H1 (cell line): ENCODE results near the gene NDUFA5. TPM values are rescaled to one million over a fixed set of nuclear protein-coding genes. Genes with fewer than 3 reads are reported as not detected.

ENCODE experiments used
- CTCF ChIA-PET: fragments of 300-600 bp; sonication (Branson Sonifier 250); formaldehyde crosslinking; loops from one replicate; lab custom pipeline; 2021; ENCODE audit not compliant: partially characterized antibody; lab: Charles Lee
- POLR2A ChIA-PET: fragments of 300-600 bp; sonication (Branson Sonifier 250); formaldehyde crosslinking; loops from one replicate; lab custom pipeline; 2021; ENCODE audit warnings: inconsistent platforms; ENCODE audit not compliant: partially characterized antibody; lab: Charles Lee
- DNase-seq, 2 experiments: peaks; one replicate each; pipeline versions ENCODE4 v3.0.0 to v3.0.0-alpha.2; 2010 to 2022; ENCODE audit warnings: low spot score in 2 of 2, low read depth in 1 of 2, mixed read lengths in 1 of 2
- FAIRE-seq: peaks from 2 replicates; lab custom pipeline; 2011; peaks lifted over from hg19 to GRCh38; lab: Jason Lieb, UNC
- H2AFZ ChIP-seq: 2 replicates; pipeline ENCODE4 v1.8.1; 2012; ENCODE audit warnings: low read length, inconsistent platforms
- H2AK5ac ChIP-seq: 2 replicates; pipeline ENCODE4 v1.6.1; 2013; ENCODE audit warnings: low read depth, low read length
- H2BK120ac ChIP-seq: replicated peaks from 2 replicates; pipeline ENCODE3; 2013; ENCODE audit warnings: low read depth, low read length, inconsistent platforms
- H2BK12ac ChIP-seq: 2 replicates; pipeline ENCODE4 v1.6.1; 2013; ENCODE audit warnings: low read depth, low read length
- H2BK15ac ChIP-seq: 2 replicates; pipeline ENCODE4 v1.6.1; 2013; ENCODE audit warnings: low read length
- H2BK20ac ChIP-seq: 2 replicates; pipeline ENCODE4 v1.6.1; 2013; ENCODE audit warnings: low read length
- H2BK5ac ChIP-seq: 2 replicates; pipeline ENCODE4 v1.6.1; 2013; ENCODE audit warnings: low read depth, low read length
- H3K14ac ChIP-seq: 2 replicates; pipeline ENCODE4 v1.6.1; 2013; ENCODE audit warnings: inconsistent platforms; ENCODE audit not compliant: insufficient read length
- H3K18ac ChIP-seq: 2 replicates; pipeline ENCODE4 v1.6.1; 2013; ENCODE audit warnings: low read length; ENCODE audit errors: extremely low read depth
- H3K23ac ChIP-seq: 2 replicates; pipeline ENCODE4 v1.6.1; 2013; ENCODE audit warnings: inconsistent platforms; ENCODE audit not compliant: insufficient read length
- H3K23me2 ChIP-seq: 2 replicates; pipeline ENCODE4 v1.6.1; 2013; ENCODE audit warnings: low read depth, low read length
- H3K27ac ChIP-seq: 2 replicates; pipeline ENCODE4 v1.6.1; 2011; ENCODE audit warnings: low read depth, low read length, inconsistent platforms
- H3K27me3 ChIP-seq, 4 experiments: replicated peaks in 1 of 4; 1 replicate in 1 of 4; 2 replicates in 3 of 4; pipeline versions ENCODE4 v1.6.1 to v1.8.1; 2011 to 2013; ENCODE audit warnings: low read length in 3 of 4, mild to moderate bottlenecking in 3 of 4, inconsistent platforms in 2 of 4, mixed read lengths in 2 of 4, moderate library complexity in 1 of 4; ENCODE audit not compliant: control insufficient read depth in 3 of 4, insufficient read depth in 3 of 4; ENCODE audit errors: extremely low read depth in 1 of 4
- H3K36me3 ChIP-seq, 4 experiments: 2 replicates each; pipeline versions ENCODE4 v1.6.1 to v1.8.1; 2011 to 2013; ENCODE audit warnings: mild to moderate bottlenecking in 4 of 4, low read length in 3 of 4, moderate library complexity in 2 of 4, control low read depth in 1 of 4, inconsistent platforms in 1 of 4; ENCODE audit not compliant: insufficient read depth in 4 of 4, control insufficient read depth in 2 of 4
- H3K4ac ChIP-seq: replicated peaks from 2 replicates; pipeline ENCODE3; 2013; ENCODE audit warnings: low read length, low read depth, mixed read lengths, inconsistent platforms; ENCODE audit not compliant: insufficient read length
- H3K4me1 ChIP-seq, 4 experiments: replicated peaks in 1 of 4; 1 replicate in 1 of 4; 2 replicates in 3 of 4; pipeline versions ENCODE4 v1.6.1 to v1.8.1; 2011 to 2013; ENCODE audit warnings: low read length in 3 of 4, inconsistent platforms in 2 of 4, mixed read lengths in 1 of 4; ENCODE audit not compliant: insufficient read depth in 4 of 4, control insufficient read depth in 3 of 4
- H3K4me2 ChIP-seq, 2 experiments: 2 replicates each; pipeline versions ENCODE4 v1.6.1 to v1.8.1; 2011 to 2013; ENCODE audit warnings: low read depth in 2 of 2, low read length in 2 of 2, control low read depth in 1 of 2, inconsistent platforms in 1 of 2, mild to moderate bottlenecking in 1 of 2; ENCODE audit not compliant: insufficient read depth in 1 of 2
- H3K4me3 ChIP-seq, 4 experiments: fragments of 200-600, 300-600 bp in 1 of 4; sonication (generic), shearing (Covaris generic), sonication (Bioruptor Twin) in 1 of 4; 2 replicates each; pipeline versions ENCODE4 v1.5.1 to v1.8.1; 2011 to 2016; ENCODE audit warnings: low read length in 4 of 4, low read depth in 3 of 4, control low read depth in 2 of 4, inconsistent platforms in 2 of 4, mild to moderate bottlenecking in 2 of 4, mixed read lengths in 1 of 4, moderate library complexity in 1 of 4; ENCODE audit not compliant: insufficient read depth in 2 of 4; ENCODE audit errors: extremely low read depth in 1 of 4
- H3K56ac ChIP-seq: replicated peaks from 2 replicates; pipeline ENCODE3; 2013; ENCODE audit warnings: low read depth, mild to moderate bottlenecking, mixed read lengths, low read length, inconsistent platforms; ENCODE audit not compliant: insufficient read length
- H3K79me1 ChIP-seq: 2 replicates; pipeline ENCODE4 v1.6.1; 2013; ENCODE audit warnings: low read depth, low read length, control low read depth
- H3K79me2 ChIP-seq, 2 experiments: 2 replicates each; pipeline versions ENCODE4 v1.6.1 to v1.8.1; 2012 to 2013; ENCODE audit warnings: low read length in 2 of 2, mild to moderate bottlenecking in 2 of 2, inconsistent platforms in 1 of 2; ENCODE audit not compliant: insufficient read depth in 2 of 2, control insufficient read depth in 1 of 2
- H3K9ac ChIP-seq, 4 experiments: replicated peaks in 1 of 4; 1 replicate in 1 of 4; 2 replicates in 3 of 4; pipeline versions ENCODE4 v1.6.1 to v1.8.1; 2011 to 2013; ENCODE audit warnings: low read depth in 3 of 4, low read length in 3 of 4, control low read depth in 2 of 4, mild to moderate bottlenecking in 2 of 4, moderate library complexity in 2 of 4, inconsistent platforms in 1 of 4; ENCODE audit errors: extremely low read depth in 1 of 4
- H3K9me3 ChIP-seq, 2 experiments: 2 replicates each; pipeline versions ENCODE4 v1.6.1 to v1.8.1; 2012 to 2013; ENCODE audit warnings: mild to moderate bottlenecking in 2 of 2, moderate library complexity in 2 of 2, control low read depth in 1 of 2, inconsistent platforms in 1 of 2, low read depth in 1 of 2, low read length in 1 of 2, mixed read lengths in 1 of 2; ENCODE audit not compliant: insufficient read depth in 2 of 2
- H4K20me1 ChIP-seq, 2 experiments: replicated peaks in 1 of 2; 2 replicates each; pipeline versions ENCODE3 to v1.8.1; 2011 to 2013; ENCODE audit warnings: inconsistent platforms in 2 of 2, low read length in 2 of 2, mild to moderate bottlenecking in 1 of 2; ENCODE audit not compliant: insufficient read depth in 2 of 2, control insufficient read depth in 1 of 2
- H4K5ac ChIP-seq: 2 replicates; pipeline ENCODE4 v1.6.1; 2013; ENCODE audit warnings: low read length, low read depth, mixed read lengths, inconsistent platforms; ENCODE audit not compliant: insufficient read length
- H4K8ac ChIP-seq: 2 replicates; pipeline ENCODE4 v1.8.0; 2013; ENCODE audit warnings: mild to moderate bottlenecking, moderate library complexity, low read length, inconsistent platforms; ENCODE audit not compliant: insufficient read depth; ENCODE audit errors: extremely low read depth
- H4K91ac ChIP-seq: replicated peaks from 2 replicates; pipeline ENCODE3; 2013; ENCODE audit warnings: low read length, mixed read lengths, inconsistent platforms; ENCODE audit not compliant: insufficient read length
- CTBP2 ChIP-seq: IDR thresholded peaks from 2 replicates; pipeline ENCODE4 v1.7.0; 2011; ENCODE audit warnings: borderline replicate concordance, mild to moderate bottlenecking, moderate library complexity, mixed read lengths, low read length; ENCODE audit not compliant: insufficient read depth, insufficient read length
- GABPA ChIP-seq: IDR thresholded peaks from 2 replicates; pipeline ENCODE4 v1.6.1; 2011; ENCODE audit warnings: mild to moderate bottlenecking, low read length, moderate library complexity, borderline replicate concordance; ENCODE audit not compliant: insufficient read depth
- HDAC2 ChIP-seq, 2 experiments: fragments of 300-600 bp in 1 of 2; sonication (generic) in 1 of 2; IDR thresholded peaks; 2 replicates each; pipeline ENCODE4 v1.6.1; 2011 to 2012; ENCODE audit warnings: low read depth in 2 of 2, low read length in 2 of 2, mild to moderate bottlenecking in 2 of 2, moderate library complexity in 2 of 2, borderline replicate concordance in 1 of 2, inconsistent platforms in 1 of 2
- KDM4A ChIP-seq: IDR thresholded peaks from one replicate; pipeline ENCODE4 v1.7.1; 2012; ENCODE audit warnings: low read depth, mild to moderate bottlenecking, moderate library complexity, low read length, inconsistent platforms; ENCODE audit not compliant: severe bottlenecking
- RFX5 ChIP-seq: IDR thresholded peaks from 2 replicates; pipeline ENCODE4 v1.6.1; 2011; ENCODE audit warnings: low read depth, low read length, improper control_type of control experiment, borderline replicate concordance
- RNF2 ChIP-seq: fragments of 200-900, 300-1000 bp; sonication (generic); IDR thresholded peaks from 2 replicates; pipeline ENCODE4 v1.7.1; 2016; ENCODE audit warnings: borderline replicate concordance, low read depth, mild to moderate bottlenecking, antibody characterized with exemption, low read length; ENCODE audit not compliant: poor library complexity, severe bottlenecking; ENCODE audit errors: missing control alignments
- SP4 ChIP-seq: IDR thresholded peaks from 2 replicates; pipeline ENCODE4 v1.6.1; 2012; ENCODE audit warnings: low read length, inconsistent platforms
- TAF1 ChIP-seq: IDR thresholded peaks from 2 replicates; pipeline ENCODE4 v1.6.1; 2011; ENCODE audit warnings: mild to moderate bottlenecking, low read depth, low read length
- TAF7 ChIP-seq: optimal IDR thresholded peaks from 2 replicates; pipeline ENCODE3; 2011; ENCODE audit warnings: low read depth, mild to moderate bottlenecking, inconsistent platforms, low read length, moderate library complexity, borderline replicate concordance
- WGBS, 2 experiments: shearing (Covaris generic) in 1 of 2; methylation state at CpG; one replicate each; pipeline versions ENCODE4 v1.1.6 to v1.1.7; 2013 to 2015; ENCODE audit warnings: low lambda C conversion rate in 2 of 2, mixed read lengths in 2 of 2, inconsistent platforms in 1 of 2, low coverage in 1 of 2, missing lambda C conversion rate in 1 of 2; ENCODE audit not compliant: insufficient replicate concordance in 2 of 2, insufficient coverage in 1 of 2, insufficient read length in 1 of 2; ENCODE audit errors: extremely low coverage in 1 of 2, missing lambda C conversion rate in 1 of 2; 5-methylcytosine and 5-hydroxymethylcytosine counted together
- polyA plus RNA-seq, 7 experiments: library from polyadenylated mRNA; depleted of rRNA in 3 of 7; stranded (reverse) in 5 of 7; unstranded in 2 of 7; fragments of >200 nt in 5 of 7; fragments of 200-250 nt in 2 of 7; gene quantifications; 1 replicate in 5 of 7; 2 replicates in 1 of 7; 4 replicates in 1 of 7; pipeline versions ENCODE4 v1.2.1 to v1.2.3, GENCODE V29; 2011 to 2013; ENCODE audit warnings: missing spikeins in 2 of 7, mixed read lengths in 2 of 7
- total RNA-seq: library from RNA; stranded (reverse); fragmentation: NEBNext Ultra II Directional; extraction: Animal tissue kit (Norgen Biotek cat#: 25700); gene quantifications from 2 replicates; pipeline ENCODE4 v1.2.1, GENCODE V29; 2021

The NDUFA5 gene
- total and polyA plus RNA-seq, 2 of the 8 experiments (the other 6 are each of a cell fraction or from before 2014, with no cell fraction given): 7.6 to 76.3 TPM

DNA sequence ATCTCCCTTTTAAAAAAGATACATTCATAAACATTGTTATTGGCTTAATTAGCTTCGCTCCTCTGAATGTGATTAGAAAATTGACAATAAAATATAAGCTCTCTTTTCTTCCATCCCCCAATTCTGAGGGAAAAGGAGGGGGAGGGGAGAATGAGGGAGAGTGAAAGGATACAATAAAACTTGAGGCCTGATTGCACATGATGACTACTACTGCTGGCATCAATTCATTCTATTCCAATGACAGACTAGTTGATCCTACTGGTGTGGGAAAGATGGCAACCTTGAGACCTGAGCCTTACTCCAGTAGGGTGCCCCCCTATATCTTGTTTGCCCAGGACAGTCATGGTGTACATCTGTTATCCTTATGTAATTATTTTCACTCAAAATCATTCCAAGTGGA lies 18.7 kb downstream of the NDUFA5 start:
- no peak overlapping the region for H2BK120ac ChIP-seq
- H4K8ac ChIP-seq: no peak overlapping the region
- no peak overlapping the region for H3K18ac ChIP-seq
- no peaks in the 10 kb centered on the region for H3K79me1 ChIP-seq
- H3K36me3 ChIP-seq: peaks cover 0 to 3% (median 0%) of the 10 kb centered on the region in 4 experiments; a peak in 2 of 8 replicates
- H2BK15ac ChIP-seq: no peak overlapping the region
- H2BK5ac ChIP-seq: no peak overlapping the region
- H4K5ac ChIP-seq: no peak overlapping the region
- no peak overlapping the region for H2BK12ac ChIP-seq
- H3K27ac ChIP-seq: no peak overlapping the region
- H2BK20ac ChIP-seq: no peak overlapping the region
- WGBS, 2 experiments: 90% methylated on average over 1 of the region's 1 CpG; no CpG with 5 or more reads in 1 of the 2 experiments
- H3K4me1 ChIP-seq: peaks cover 0 to 2% (median 1%) of the 10 kb centered on the region in 4 experiments; a peak in 2 of 7 replicates
- H3K9me3 ChIP-seq: no peaks in the 10 kb centered on the region
- CTCF ChIA-PET: interaction anchor here (0.6 to 3.1 kb wide), 6 partner anchors 40 to 113 kb away, joined by 3 to 25 read pairs (median 4); no protein-coding TSS in a partner anchor
- no peak overlapping the region for H3K9ac ChIP-seq
- H3K79me2 ChIP-seq: no peaks in the 10 kb centered on the region
- no peak for DNase-seq
- H2AFZ ChIP-seq: no peak overlapping the region
- H3K56ac ChIP-seq: no peak overlapping the region
- no peaks in the 10 kb centered on the region for H4K20me1 ChIP-seq
- TF ChIP-seq HDAC2 (IDR thresholded peaks at IDR 0.05; ENCODE audit: borderline replicate concordance in 1 of 2, low read depth in 2 of 2, low read length in 2 of 2): no peak
- no peak for TF ChIP-seq RNF2
- TF ChIP-seq TAF1: no peak
- no peak for TF ChIP-seq RFX5
- no peak for TF ChIP-seq CTBP2
- no peak for TF ChIP-seq TAF7
- TF ChIP-seq SP4: no peak
- no peak for TF ChIP-seq GABPA
- TF ChIP-seq KDM4A: no peak
- TF ChIP-seq, all 59 proteins: peak for 0
- H2AK5ac ChIP-seq: no peak overlapping the region
- H3K23me2 ChIP-seq: peaks cover 5% of the 10 kb centered on the region
- no peak overlapping the region for H3K14ac ChIP-seq
- H3K23ac ChIP-seq: no peak overlapping the region
- H4K91ac ChIP-seq: no peak overlapping the region
- no peak for FAIRE-seq
- H3K27me3 ChIP-seq: no peaks in the 10 kb centered on the region; a peak in 1 of 7 replicates
- POLR2A ChIA-PET: interaction anchor here (0.7 to 2.4 kb wide), 2 partner anchors 10 to 19 kb away, joined by 3 to 6 read pairs; partner anchors contain the start of gene NDUFA5
- no peak overlapping the region for H3K4me2 ChIP-seq
- H3K4ac ChIP-seq: no peak overlapping the region
- no peak overlapping the region for H3K4me3 ChIP-seq
